HL-60/S4 treated with phorbol 12-myristate 13-acetate at 8.2 ng/mL for 4 days and 3 days (cell line): ENCODE data around the gene SMIM23.

Experiments used
- in situ Hi-C: fragments of 300-500 bp; cut with MboI; formaldehyde crosslinking; loops from 2 replicates; pipeline ENCODE4 v1.15.0; 2022; ENCODE audit warnings: low sequenced_read_pairs

SMIM23 gene

GRCh38 chr5:171785517-171785916, at the start of gene SMIM23:
TSS of gene SMIM23 (plus strand) at chr5:171785817. CDS start at chr5:171785872, 55 bp downstream.
- in situ Hi-C loops: no loop called here

DNA sequence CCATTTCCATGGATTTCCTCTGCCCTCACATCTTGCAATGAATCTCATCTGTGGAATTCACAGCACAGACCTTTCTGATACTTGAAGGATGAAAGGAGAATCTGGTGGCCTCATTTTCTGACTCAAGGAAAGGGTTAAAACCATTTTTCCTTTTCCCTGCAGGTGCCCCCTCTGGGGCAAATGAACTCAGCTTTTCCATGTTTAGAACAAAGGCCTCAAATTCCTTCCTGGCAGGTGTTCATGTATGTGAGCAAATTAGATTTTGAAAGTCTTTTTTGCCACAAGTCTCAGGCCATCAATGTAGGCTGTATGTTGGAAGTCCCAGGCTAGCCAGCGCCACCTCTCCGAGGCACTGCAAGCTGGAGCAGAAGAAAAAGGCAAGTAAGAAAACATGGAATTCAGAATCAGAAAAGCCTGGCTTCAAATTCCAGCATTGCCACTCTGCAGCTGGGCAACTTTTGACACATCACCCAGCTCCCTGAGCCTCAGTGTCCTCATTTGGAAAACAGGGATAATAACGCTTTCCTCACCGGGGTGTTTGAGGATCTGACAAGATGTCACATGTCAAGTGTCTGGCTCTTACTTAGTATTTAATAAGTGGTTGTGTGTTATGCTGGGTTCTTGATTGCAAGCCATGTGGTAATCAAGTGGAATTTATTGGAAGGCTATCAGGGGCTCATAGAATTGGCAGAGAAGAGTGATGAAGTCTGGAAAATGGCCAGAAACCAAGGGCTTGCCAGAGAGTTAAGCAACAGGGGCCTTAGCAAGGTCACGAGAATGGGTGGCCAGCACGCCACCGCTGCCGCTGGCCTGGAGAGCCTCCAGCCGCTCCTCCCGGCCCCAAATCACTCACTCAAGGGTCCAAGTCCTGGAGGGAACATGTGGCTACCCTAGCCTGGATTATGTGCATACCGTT, 48.4 kb upstream of the SMIM23 start:
- in situ Hi-C loops: no loop called here

DNA sequence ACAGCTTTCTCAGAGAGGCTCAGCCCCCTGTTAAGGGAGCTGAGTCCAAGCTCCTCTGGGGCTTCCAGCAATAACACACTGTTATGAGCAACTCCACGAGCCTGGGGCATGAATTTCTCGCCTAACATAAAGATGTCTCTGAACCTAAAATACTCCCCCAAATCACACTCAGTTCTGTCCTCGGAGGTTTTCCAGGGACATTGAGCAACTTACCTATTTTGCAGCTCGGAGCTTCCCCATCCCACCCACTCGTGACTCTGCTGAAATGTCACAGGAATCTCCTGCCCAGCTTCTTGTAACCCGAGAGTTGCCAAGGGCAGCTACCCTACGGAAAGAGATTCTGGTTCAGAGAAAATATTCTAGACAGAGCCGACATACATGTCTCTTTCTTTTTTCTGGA, 47.1 kb upstream of the SMIM23 start:
- in situ Hi-C loops: no loop called here

GRCh38 chr5:171739271-171739670, 46.3 kb upstream of the SMIM23 start:
- in situ Hi-C loops: no loop called here

GRCh38 chr5:171743436-171744076, 42.1 kb upstream of the SMIM23 start:
- in situ Hi-C loops: no loop called here

DNA sequence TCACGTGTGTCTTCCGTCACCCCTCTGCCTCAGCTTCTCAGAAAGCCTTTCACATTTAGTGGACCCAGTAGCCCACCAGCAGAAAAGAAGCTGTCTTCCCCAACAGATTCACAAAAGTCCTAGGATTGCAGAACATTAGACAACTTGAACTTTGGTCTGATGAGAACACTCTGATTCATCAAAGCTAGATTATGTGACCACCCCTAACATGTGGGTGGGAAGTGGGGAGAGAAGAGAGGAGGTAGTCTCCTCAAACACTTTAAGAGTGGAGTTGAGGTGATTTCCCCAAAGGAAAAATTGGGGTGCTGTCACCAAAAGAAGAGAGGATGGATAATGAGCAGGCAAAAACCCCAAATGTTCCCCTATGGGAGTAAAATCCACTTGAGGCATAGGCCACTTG, 41.4 kb upstream of the SMIM23 start:
- in situ Hi-C loops: no loop called here

DNA sequence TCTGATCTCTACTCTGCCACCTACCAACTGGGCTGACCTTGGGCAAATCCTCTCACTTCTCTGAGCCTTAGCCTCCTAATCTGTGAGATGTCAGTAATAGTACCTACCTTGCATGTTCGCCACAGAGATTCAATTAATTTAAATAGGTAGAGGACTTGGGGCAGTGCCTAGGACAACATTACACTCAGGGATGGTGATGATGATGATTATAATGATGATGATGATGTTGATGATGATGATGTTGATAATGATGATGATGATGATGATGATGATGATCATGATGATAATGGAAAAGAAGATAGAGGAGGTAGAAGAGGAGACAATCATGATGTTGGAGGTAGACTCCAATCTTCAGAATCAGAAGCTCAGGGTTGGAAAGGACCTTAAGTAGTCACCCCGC, 40.7 kb upstream of the SMIM23 start:
- in situ Hi-C loops: no loop called here

GRCh38 chr5:171745602-171746001, 40.0 kb upstream of the SMIM23 start:
- in situ Hi-C loops: no loop called here

DNA sequence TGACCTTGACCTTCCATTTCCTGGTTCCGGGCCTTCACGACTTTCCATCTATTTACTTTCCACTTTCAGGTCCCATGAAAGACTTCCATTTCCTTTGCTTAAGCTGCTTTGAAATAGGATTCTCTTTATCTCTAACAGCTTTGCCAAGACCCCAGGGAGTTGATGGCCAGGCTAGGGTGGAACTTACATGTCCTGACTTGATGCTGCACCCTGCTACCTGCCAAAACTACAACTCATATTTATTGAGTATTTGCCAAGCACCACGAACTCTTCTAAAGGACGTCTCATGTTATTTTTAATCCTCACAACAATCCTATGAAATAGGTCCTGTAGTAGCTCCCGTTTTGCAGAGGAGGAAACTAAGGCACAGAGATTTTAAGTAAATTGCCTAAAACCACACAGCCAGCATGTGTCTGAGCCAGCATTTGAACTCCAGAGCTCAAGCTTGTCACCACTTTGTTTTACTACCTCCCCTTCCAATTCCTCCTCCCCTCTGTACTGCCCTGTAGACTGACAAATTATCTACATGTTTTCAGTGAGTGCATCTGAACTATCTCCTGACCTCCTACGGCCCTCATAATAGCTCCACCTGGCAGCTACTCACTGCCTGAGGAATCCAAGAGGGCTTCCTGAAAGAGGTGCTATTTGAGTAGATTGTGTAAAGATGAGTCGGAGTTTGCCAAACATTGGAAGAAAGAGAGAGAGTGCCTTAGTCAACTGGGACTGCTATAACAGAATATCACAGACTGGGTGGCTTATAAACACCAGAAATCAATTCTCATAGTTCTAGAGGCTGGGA, 38.4 kb upstream of the SMIM23 start:
- in situ Hi-C loops: no loop called here

DNA sequence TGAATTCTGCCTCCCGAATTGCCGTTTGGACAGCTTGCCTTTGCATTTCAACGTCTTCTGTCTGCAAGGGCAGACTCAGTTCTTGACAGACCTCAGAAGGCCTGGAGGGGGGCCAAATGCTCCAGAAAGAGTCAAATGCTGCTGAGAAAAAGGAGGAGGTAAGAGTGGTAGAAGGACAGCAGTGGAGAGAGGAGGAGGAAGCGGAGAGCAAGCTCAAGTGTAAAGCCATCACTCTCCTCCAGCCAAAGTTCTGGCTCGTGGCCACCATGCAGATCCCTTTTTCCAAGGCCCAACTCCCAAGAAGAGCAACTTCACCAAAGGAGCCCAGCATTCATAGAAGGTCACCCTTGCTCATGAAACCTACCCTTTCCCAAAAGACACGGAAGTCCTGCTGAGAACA, 36.9 kb upstream of the SMIM23 start:
- in situ Hi-C loops: no loop called here

DNA sequence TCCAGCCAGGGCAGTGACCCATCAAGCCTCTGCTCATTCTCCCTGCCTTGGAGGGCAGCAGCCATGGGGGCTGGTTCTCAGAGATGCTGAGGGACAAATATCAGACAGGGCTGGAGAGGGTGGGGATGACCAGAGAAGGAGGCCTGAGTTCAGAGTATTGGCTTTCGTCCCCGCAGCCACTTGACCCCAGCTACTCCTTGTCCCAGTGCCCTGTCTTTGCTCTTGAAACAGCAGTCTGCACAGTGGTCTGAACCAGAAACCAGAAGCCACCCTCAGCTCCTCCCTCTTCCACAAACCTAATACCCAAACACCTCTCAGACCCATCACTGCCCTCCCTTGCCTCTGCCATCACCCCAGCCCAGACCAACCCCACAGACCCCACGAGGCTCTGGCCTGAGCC, 36.3 kb upstream of the SMIM23 start:
- in situ Hi-C loops: no loop called here

- in situ Hi-C loops: no loop called here
These were observed 35.3 kb upstream of the SMIM23 start for GRCh38 chr5:171750311-171750788.

DNA sequence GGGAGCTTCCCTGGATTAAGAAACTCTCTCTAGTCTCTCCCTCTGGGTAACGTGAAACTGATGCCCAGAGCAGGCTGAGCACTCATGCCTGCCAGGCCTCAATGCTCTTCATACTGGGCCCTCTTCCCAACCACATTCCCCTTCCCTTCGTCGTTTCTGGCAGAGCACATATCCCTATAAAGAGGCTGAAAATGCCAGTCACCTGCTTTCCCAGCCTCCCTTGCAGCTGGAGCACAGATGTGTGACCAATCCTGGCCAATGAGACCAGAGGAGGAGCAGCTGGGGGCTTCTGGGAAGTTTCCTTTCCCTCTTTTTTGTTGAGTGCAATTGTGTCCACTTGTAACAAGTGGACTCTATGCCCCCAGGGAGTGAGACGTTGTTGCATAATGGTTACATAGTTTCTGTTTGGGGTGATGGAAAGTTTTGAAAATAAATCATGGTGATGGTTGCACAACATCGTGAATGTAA, 30.2 kb upstream of the SMIM23 start:
- in situ Hi-C loops: no loop called here

- in situ Hi-C loops: no loop called here
These were observed 27.6 kb upstream of the SMIM23 start for GRCh38 chr5:171757853-171758535.

DNA sequence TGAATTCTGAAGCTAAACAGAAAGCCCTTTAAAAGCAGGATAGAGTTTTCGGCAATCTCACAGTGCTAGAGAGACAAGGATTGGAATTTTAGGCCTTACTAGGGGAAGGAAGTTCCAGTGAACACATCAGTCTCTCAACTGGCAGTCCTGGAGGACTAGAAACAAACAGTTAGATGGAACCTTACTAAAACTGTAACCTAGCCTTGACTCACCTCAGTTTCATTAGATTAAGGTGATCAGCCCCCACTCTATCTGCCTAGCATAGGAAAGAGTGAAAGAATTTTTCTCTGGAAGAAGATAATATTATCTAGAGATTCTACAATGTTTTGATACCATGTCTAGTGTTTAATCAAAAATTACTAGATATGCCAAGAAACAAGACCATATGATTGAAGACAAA, 25.8 kb upstream of the SMIM23 start:
- in situ Hi-C loops: no loop called here

- in situ Hi-C loops: no loop called here
These were observed 23.5 kb upstream of the SMIM23 start for GRCh38 chr5:171762021-171762608.

GRCh38 chr5:171762903-171763302, 22.7 kb upstream of the SMIM23 start:
- in situ Hi-C loops: no loop called here

GRCh38 chr5:171764265-171764664, 21.4 kb upstream of the SMIM23 start:
- in situ Hi-C loops: no loop called here

GRCh38 chr5:171766875-171767274, 18.7 kb upstream of the SMIM23 start:
- in situ Hi-C loops: no loop called here

DNA sequence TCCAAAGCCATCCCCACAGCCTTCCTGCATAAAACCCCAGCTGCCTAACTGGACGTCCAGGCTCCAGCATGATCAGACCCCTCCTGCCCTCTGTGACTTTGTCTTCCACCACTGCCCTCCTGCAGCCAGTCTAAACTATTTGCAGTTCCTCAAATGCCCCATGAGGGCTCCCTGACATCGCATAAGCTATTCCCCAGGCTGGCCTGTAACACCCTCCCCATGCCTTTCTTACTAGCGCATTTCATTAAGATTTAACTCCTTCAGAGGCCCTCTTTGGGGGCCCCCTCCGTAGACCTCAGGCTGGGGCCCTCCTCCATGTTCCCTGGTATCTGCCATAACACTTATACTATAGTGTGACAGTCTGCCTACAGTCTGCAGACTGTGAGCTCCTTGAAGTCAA, 15.5 kb upstream of the SMIM23 start:
- in situ Hi-C loops: no loop called here
